ENCODE data around the gene ANTXR1. TPM values are rescaled to one million over a fixed set of nuclear protein-coding genes. Genes with fewer than 3 reads are reported as not detected.

ANTXR1 gene
- total RNA-seq, 4 donors from 2014 or later: 7.1 to 101 (median 15.8) TPM

GRCh38 chr2:69168144-69168813 is 155.3 kb downstream of the ANTXR1 start:
- Histone ChIP-seq H3K9me3 (no peaks in the 10 kb centered on the region), H3K27ac (no peak overlapping the region), H3K4me3 (no peak overlapping the region), H3K36me3 (no peaks in the 10 kb centered on the region), H3K27me3 (no peaks in the 10 kb centered on the region), H3K4me1 (peaks cover 13 to 40% (median 17%) of the 10 kb centered on the region in 4 donors)
- no peak for TF ChIP-seq POLR2A (IDR thresholded peaks at IDR 0.05)
- no peak for TF ChIP-seq CTCF (IDR thresholded peaks at IDR 0.05)
- TF ChIP-seq EP300 (IDR thresholded peaks at IDR 0.05; ENCODE audit: low read depth): no peak
- no peak for TF ChIP-seq POLR2AphosphoS5 (IDR thresholded peaks at IDR 0.05)
- WGBS, 2 donors (ENCODE audit: low coverage in 1 of 2): 79 to 80% methylated on average over 2 to 3 of the region's 3 CpGs
- in situ Hi-C loops (cut with MboI; ENCODE audit: low pct_ligation_motif_present in 1 of 4, low pct_unique_long_range_greater_than_20kb in 1 of 4, low sequenced_read_pairs in 3 of 4): no loop called here
- no peak for DNase-seq
- intact Hi-C loops (cut with DNase I; ENCODE audit: low total_unique reads): no loop called here

DNA sequence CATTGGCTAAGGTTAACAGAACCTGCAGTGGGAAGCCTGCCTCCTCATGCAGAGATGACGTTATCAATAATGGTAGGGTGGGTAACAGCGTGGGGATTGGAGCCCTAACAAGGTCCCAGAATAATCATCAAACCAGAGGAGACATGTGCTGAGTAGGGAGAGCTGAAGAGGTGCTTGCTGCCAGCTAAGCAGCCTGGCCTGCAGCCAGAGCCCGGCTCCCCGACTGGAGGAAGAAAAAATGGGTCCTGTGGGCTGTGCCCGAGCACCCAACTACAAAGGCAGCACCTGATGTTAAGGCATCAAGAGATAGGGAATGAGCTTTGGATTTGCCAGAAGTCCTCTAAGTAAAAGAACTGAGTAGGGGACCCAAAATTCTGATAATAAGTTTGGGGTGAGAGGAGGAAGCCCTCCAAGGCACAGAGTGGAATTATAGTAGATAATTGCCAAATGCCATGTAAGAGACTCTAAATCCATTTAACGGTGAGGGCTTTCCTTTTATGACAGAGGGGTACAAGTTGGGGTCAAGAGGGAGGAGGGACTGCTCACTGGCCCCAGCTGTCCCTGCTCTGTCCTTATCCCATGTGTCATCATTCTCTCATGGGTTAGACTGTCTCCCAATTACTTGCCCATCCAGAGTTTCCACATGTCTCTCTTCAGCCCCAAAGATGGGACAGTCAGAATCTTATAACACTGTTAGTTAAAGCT is 156.1 kb downstream of the ANTXR1 start:
- Histone ChIP-seq H3K27ac (no peak overlapping the region), H3K4me1 (peaks cover 6 to 31% (median 10%) of the 10 kb centered on the region in 4 donors)
- no peak for DNase-seq

GRCh38 chr2:69169655-69170389 is 156.8 kb downstream of the ANTXR1 start:
- H3K27me3 ChIP-seq: no peaks in the 10 kb centered on the region
- DNase-seq: no peak
- intact Hi-C loops (cut with DNase I; ENCODE audit: low total_unique reads): no loop called here
- no peak overlapping the region for H3K4me3 ChIP-seq
- 78 to 86% methylated on average over 4 to 11 of the region's 11 CpGs for WGBS, 2 donors (ENCODE audit: low coverage in 1 of 2)
- no peak for TF ChIP-seq POLR2A (IDR thresholded peaks at IDR 0.05)
- TF ChIP-seq CTCF (IDR thresholded peaks at IDR 0.05): no peak
- no peak for TF ChIP-seq EP300 (IDR thresholded peaks at IDR 0.05; ENCODE audit: low read depth)
- TF ChIP-seq POLR2AphosphoS5 (IDR thresholded peaks at IDR 0.05): no peak
- H3K9me3 ChIP-seq: no peaks in the 10 kb centered on the region
- no peaks in the 10 kb centered on the region for H3K36me3 ChIP-seq
- peak overlapping the region in 1 of 4 donors; percentile 5 for H3K27ac ChIP-seq
- H3K4me1 ChIP-seq: peaks cover 1 to 27% (median 6%) of the 10 kb centered on the region in 4 donors
- in situ Hi-C loops (cut with MboI; ENCODE audit: low pct_ligation_motif_present in 1 of 4, low pct_unique_long_range_greater_than_20kb in 1 of 4, low sequenced_read_pairs in 3 of 4): no loop called here

More for the DNA sequence above, 156.1 kb downstream of the ANTXR1 start:
- WGBS, 2 donors (ENCODE audit: low coverage in 1 of 2): 75 to 78% methylated on average over 4 to 6 of the region's 6 CpGs
- TF ChIP-seq CTCF (IDR thresholded peaks at IDR 0.05) (no peak), POLR2AphosphoS5 (IDR thresholded peaks at IDR 0.05) (no peak), EP300 (IDR thresholded peaks at IDR 0.05; ENCODE audit: low read depth) (no peak), POLR2A (IDR thresholded peaks at IDR 0.05) (no peak)
- in situ Hi-C loops (cut with MboI; ENCODE audit: low pct_ligation_motif_present in 1 of 4, low pct_unique_long_range_greater_than_20kb in 1 of 4, low sequenced_read_pairs in 3 of 4) (no loop called here), intact Hi-C loops (cut with DNase I; ENCODE audit: low total_unique reads) (no loop called here)
- no peaks in the 10 kb centered on the region for H3K36me3 ChIP-seq
- H3K4me3 ChIP-seq: no peak overlapping the region
- no peaks in the 10 kb centered on the region for H3K27me3 ChIP-seq
- no peaks in the 10 kb centered on the region for H3K9me3 ChIP-seq

DNA sequence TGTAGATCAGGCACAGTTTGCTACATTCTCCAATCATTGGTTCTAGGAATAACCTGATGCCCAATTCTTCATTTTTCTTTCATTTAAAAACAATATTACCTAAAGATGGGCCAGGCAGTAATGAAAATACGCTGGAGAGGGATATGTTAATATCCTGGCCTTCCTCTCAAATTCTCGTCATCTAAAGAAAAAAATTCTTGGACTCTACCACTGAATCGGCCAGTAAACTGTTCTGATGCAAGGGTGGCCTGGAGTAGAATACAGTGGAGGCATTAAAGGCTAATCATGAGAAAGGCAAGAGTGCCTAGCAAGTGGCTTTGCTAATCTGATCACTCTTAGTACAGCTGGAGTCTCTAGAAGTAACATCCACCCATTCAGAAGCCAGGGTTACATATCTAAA is 157.7 kb downstream of the ANTXR1 start:
- Histone ChIP-seq H3K4me1 (peaks cover 0 to 25% (median 6%) of the 10 kb centered on the region in 4 donors), H3K36me3 (no peaks in the 10 kb centered on the region), H3K9me3 (no peaks in the 10 kb centered on the region), H3K27me3 (no peaks in the 10 kb centered on the region), H3K27ac (peak overlapping the region; percentile 5 to 54 (median 18)), H3K4me3 (no peak overlapping the region)
- DNase-seq: no peak
- intact Hi-C loops (cut with DNase I; ENCODE audit: low total_unique reads): no loop called here
- in situ Hi-C loops (cut with MboI; ENCODE audit: low pct_ligation_motif_present in 1 of 4, low pct_unique_long_range_greater_than_20kb in 1 of 4, low sequenced_read_pairs in 3 of 4): no loop called here
- TF ChIP-seq EP300 (IDR thresholded peaks at IDR 0.05; ENCODE audit: low read depth) (no peak), POLR2A (IDR thresholded peaks at IDR 0.05) (no peak), POLR2AphosphoS5 (IDR thresholded peaks at IDR 0.05) (no peak), CTCF (IDR thresholded peaks at IDR 0.05) (no peak)
- WGBS, 2 donors (ENCODE audit: low coverage in 1 of 2): 64 to 97% methylated on average over 3 of the region's 3 CpGs
